RWPE2 (cell line): ENCODE data around the gene DUXB.

Source experiments
- ATAC-seq: fragments of 200-7000 bp; cut with Tn5 transposase; 3 replicates; pipeline ENCODE4 v1.9.1; 2021; ENCODE audit warnings: low read depth
- DNase-seq: peaks from one replicate; pipeline ENCODE4 v3.0.0-alpha.2; 2020; ENCODE audit warnings: low spot score
- H3K27ac ChIP-seq: fragments of 450-650 bp; 2 replicates; pipeline ENCODE4 v1.5.1; 2017; ENCODE audit warnings: mild to moderate bottlenecking; ENCODE audit not compliant: poor library complexity, severe bottlenecking
- H3K27me3 ChIP-seq: fragments of 250-450 bp; sonication (Bioruptor Pico); 2 replicates; pipeline ENCODE4 v1.5.1; 2021; ENCODE audit warnings: mild to moderate bottlenecking, moderate library complexity; ENCODE audit not compliant: insufficient read depth, poor library complexity, severe bottlenecking
- H3K36me3 ChIP-seq: fragments of 250-450 bp; sonication (Bioruptor Pico); 2 replicates; pipeline ENCODE4 v1.5.1; 2020; ENCODE audit warnings: low read depth, mild to moderate bottlenecking, moderate library complexity
- H3K4me1 ChIP-seq: fragments of 250-450 bp; sonication (Bioruptor Pico); 2 replicates; pipeline ENCODE4 v1.5.1; 2021; ENCODE audit warnings: mild to moderate bottlenecking, moderate library complexity; ENCODE audit not compliant: insufficient read depth, poor library complexity, severe bottlenecking
- H3K4me3 ChIP-seq: fragments of 250-450 bp; sonication (Bioruptor Pico); 2 replicates; pipeline ENCODE4 v1.5.1; 2021; ENCODE audit warnings: mild to moderate bottlenecking, moderate library complexity; ENCODE audit not compliant: severe bottlenecking
- H3K9me3 ChIP-seq: fragments of 250-450 bp; sonication (Bioruptor Pico); 2 replicates; pipeline ENCODE4 v1.5.1; 2021; ENCODE audit warnings: mild to moderate bottlenecking, moderate library complexity; ENCODE audit not compliant: severe bottlenecking
- TF ChIP-seq, protein P1 (sequence below): fragments of 450-650 bp; IDR thresholded peaks from one replicate; pipeline ENCODE4 v1.5.1; 2017; ENCODE audit warnings: mild to moderate bottlenecking, moderate library complexity; ENCODE audit not compliant: poor library complexity, severe bottlenecking

Gene DUXB

GRCh38 chr16:75658175-75658574 is 43.1 kb downstream of the DUXB start:
- H3K9me3 ChIP-seq: no peaks in the 10 kb centered on the region
- H3K4me1 ChIP-seq: no peaks in the 10 kb centered on the region
- TF ChIP-seq, protein P1, sequence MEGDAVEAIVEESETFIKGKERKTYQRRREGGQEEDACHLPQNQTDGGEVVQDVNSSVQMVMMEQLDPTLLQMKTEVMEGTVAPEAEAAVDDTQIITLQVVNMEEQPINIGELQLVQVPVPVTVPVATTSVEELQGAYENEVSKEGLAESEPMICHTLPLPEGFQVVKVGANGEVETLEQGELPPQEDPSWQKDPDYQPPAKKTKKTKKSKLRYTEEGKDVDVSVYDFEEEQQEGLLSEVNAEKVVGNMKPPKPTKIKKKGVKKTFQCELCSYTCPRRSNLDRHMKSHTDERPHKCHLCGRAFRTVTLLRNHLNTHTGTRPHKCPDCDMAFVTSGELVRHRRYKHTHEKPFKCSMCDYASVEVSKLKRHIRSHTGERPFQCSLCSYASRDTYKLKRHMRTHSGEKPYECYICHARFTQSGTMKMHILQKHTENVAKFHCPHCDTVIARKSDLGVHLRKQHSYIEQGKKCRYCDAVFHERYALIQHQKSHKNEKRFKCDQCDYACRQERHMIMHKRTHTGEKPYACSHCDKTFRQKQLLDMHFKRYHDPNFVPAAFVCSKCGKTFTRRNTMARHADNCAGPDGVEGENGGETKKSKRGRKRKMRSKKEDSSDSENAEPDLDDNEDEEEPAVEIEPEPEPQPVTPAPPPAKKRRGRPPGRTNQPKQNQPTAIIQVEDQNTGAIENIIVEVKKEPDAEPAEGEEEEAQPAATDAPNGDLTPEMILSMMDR: no peak
- DNase-seq (no peak), ATAC-seq (no peak)
- no peak overlapping the region for H3K27ac ChIP-seq
- H3K27me3 ChIP-seq: no peaks in the 10 kb centered on the region
- no peak overlapping the region for H3K4me3 ChIP-seq
- H3K36me3 ChIP-seq: peaks cover 62% of the 10 kb centered on the region

DNA sequence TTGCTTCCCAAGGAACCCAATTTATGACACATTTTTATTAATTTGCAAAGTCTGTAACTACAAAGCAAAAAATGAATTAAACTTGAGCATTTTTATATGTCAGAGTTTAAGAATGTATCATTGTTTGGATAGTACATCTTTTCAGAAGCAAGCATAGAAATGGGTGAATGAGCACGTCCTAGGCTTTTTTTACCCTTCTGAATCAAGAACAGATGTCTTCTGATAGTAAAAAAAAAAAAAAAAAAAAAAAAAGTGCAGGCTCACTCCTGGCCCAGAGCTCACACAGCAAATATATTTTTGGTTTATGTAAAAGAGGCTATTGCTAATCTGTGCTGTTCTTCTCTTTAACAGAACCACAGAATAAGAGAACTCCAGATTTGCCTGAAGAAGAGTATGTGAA is 47.3 kb downstream of the DUXB start:
- peaks cover 14% of the 10 kb centered on the region for H3K4me1 ChIP-seq
- TF ChIP-seq, protein P1: no peak
- no peaks in the 10 kb centered on the region for H3K27me3 ChIP-seq
- no peak overlapping the region for H3K4me3 ChIP-seq
- H3K9me3 ChIP-seq: no peaks in the 10 kb centered on the region
- no peak for DNase-seq
- ATAC-seq: no peak
- peaks cover 80% of the 10 kb centered on the region for H3K36me3 ChIP-seq
- no peak overlapping the region for H3K27ac ChIP-seq

DNA sequence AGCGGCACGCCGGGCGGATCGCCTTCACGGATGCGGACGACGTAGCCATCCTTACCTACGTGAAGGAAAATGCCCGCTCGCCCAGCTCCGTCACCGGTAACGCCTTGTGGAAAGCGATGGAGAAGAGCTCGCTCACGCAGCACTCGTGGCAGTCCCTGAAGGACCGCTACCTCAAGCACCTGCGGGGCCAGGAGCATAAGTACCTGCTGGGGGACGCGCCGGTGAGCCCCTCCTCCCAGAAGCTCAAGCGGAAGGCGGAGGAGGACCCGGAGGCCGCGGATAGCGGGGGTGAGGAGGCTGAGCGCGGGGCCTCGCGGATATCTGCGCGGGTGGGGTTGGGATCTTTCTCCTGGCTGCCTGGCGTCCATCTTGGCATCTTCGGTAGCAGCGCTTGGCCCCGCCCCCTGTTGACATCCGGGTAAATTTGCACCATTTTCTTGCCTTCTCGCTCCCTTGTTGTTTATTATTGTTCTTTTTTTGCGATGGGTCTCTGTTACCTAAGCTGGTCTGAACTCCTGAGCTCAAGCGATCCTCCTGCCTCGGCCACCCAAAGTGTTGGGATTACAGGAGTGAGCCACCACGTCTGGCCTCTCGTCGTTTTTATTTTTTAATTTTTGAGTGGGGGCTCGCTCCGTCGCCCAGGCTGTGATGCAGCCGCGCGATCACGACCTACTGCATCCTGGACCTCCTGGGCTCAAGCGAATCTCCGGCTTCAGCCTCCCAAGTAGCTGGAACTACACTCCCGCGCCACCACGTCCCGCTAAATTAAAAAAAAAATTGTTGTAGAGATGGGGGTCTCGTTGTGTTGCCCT is 52.8 kb downstream of the DUXB start:
- peak; percentile 33 for ATAC-seq
- Histone ChIP-seq H3K9me3 (no peaks in the 10 kb centered on the region), H3K4me1 (peaks cover 17% of the 10 kb centered on the region), H3K27ac (peak overlapping the region; percentile 84), H3K36me3 (peaks cover 57% of the 10 kb centered on the region), H3K4me3 (peak overlapping the region; percentile 75), H3K27me3 (no peaks in the 10 kb centered on the region)
- peak; percentile 80 for DNase-seq
- TF ChIP-seq, protein P1: no peak

DNA sequence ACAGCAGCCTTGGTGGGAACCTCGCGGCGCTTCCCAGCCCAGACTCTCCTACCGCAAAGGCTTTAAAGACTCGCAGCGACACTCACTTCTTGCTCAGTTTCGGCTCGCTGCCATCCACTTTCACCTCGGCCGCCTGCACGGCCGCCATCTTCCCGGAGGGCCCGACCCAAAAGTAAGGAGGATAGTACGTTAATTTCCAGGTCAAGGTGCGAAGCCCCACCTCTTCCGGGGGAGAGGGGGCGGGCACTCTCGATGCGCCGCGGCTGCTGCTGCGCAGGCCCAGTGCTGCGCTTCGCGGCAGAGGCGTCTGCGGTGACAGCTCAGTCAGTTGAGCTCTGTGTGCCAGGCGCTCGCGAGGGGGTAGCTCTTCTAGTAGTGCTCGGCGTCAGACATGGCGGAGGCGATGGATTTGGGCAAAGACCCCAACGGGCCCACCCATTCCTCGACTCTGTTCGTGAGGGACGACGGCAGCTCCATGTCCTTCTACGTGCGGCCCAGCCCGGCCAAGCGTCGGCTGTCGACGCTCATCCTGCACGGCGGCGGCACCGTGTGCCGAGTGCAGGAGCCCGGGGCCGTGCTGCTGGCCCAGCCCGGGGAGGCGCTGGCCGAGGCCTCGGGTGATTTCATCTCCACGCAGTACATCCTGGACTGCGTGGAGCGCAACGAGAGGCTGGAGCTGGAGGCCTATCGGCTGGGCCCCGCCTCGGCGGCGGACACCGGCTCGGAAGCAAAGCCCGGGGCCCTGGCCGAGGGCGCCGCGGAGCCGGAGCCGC is 53.6 kb downstream of the DUXB start, which contains the start of the genes KARS1 and TERF2IP:
Gene KARS1, minus strand, starts transcription at position 174 of the 773 bp plus-strand sequence. Its CDS starts 26 bp downstream, at position 148.
Gene TERF2IP, plus strand, starts transcription at position 282 of the 773 bp plus-strand sequence. Its CDS starts 110 bp downstream, at position 392.
- TF ChIP-seq, protein P1: no peak

More for the DNA sequence above, 53.6 kb downstream of the DUXB start, which contains the start of the genes KARS1 and TERF2IP:
- no peaks in the 10 kb centered on the region for H3K9me3 ChIP-seq
- DNase-seq (peak; percentile 92), ATAC-seq (peak; percentile 90)
- H3K36me3 ChIP-seq: peaks cover 57% of the 10 kb centered on the region
- peak within 1 kb of the TSS; percentile 84 for H3K27ac ChIP-seq
- peaks cover 17% of the 10 kb centered on the region for H3K4me1 ChIP-seq
- H3K27me3 ChIP-seq: no peaks in the 10 kb centered on the region
- peak within 1 kb of the TSS; percentile 75 for H3K4me3 ChIP-seq
